Left renal pelvis (tissue), 4 donors: ENCODE measurements around the gene LANCL1. TPM values are rescaled to one million over a fixed set of nuclear protein-coding genes. Genes with fewer than 3 reads are reported as not detected.

Experiments
- DNase-seq, 4 donors: peaks; one replicate each; pipeline ENCODE4 v3.0.0-alpha.2; 2013; ENCODE audit warnings: low read depth in 4 of 4, low spot score in 3 of 4
- polyA plus RNA-seq, 4 donors: library from polyadenylated mRNA; unstranded; fragments of 120-200 nt; gene quantifications; one replicate each; pipeline ENCODE4 v1.2.1, GENCODE V29; 2013; ENCODE audit not compliant: insufficient read length in 4 of 4

LANCL1 gene
- polyA plus RNA-seq, 4 donors: 58.9 to 89.4 (median 78.8) TPM

- DNase-seq: no peak
Observed at GRCh38 chr2:210399440-210400041, 77.0 kb downstream of the LANCL1 start.

DNA sequence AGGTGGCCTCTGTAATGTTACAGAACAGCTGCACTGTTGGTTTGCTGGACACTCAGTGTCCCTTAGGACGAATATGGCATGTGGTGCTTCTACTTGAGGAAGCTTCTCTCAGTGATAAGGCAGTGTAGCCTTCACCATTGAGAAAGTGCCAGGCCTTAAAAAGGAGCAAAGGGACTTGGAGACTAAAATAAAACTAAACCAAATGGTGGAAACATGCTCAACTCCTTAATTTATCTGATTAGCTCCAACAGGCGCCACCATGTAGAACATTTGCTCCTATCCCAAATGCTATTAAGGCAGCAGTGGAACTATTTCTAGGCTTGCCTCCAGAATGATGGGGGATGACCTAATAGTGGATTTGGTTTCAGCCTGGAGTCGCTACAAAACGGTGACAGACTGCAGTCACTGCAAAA is 84.1 kb downstream of the LANCL1 start:
- DNase-seq: no peak

DNA sequence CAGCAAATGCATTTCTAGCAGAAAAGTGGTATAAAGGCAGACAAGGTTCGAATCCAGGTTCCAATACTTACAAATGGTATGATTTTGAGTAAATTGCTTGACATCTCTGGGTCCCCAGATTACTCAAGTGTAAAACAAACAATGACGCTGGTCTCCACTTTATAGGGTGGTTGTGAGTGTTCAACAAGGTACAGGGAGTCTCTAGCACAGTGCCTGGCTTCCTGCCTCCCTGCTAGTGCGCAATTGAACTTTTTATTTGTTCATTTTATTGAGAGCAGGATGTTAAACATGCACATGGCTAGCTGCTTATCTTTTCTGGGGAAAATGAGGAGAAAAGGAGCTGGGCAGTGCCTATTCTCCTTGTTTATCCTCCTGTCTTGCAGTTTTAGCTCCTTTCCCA is 86.7 kb downstream of the LANCL1 start:
- DNase-seq: no peak

DNA sequence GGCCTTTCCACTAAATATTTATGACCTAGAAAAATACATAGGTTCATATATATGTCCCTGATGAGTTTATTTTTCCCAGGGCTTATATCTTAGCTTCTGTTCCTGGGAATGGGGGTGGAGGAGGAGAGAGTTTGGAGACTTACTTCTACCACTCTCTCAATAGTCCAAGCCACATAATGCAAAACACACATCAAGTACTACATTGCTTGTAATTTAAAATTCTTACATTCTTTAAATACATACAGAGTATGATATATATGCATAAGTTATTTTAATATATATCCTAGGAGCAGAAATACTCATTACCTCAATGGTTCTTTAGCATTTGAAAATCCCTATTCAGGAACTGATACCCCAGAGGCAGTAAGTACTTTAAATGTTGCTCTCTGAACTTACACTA is 88.4 kb downstream of the LANCL1 start:
- no peak for DNase-seq

DNA sequence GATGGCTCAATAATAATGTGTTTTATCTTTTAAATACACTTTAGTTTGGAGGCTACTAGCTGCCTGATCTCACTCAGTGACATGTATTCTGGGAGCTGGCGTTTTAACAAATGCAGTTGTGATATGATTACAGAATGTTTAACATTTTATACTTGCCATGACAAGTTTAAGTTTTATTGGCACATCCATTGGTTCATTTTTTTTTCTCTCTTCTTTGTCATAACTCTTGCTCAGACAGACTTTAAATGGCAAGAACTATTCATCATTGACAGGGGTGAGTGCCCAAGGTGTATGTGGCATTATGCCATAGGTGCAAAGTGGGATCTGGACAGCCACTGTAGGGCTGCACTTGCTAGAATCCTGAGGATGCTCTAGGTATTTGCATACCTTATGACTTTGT is 89.5 kb downstream of the LANCL1 start:
- no peak for DNase-seq

Other genes starting within 250 kb of the LANCL1 start
- 1 to 10 TPM in 1 of 4 donors, not detected in 3; 1.2 TPM for gene MYL1, start 161.6 kb downstream of the LANCL1 start, polyA plus RNA-seq
- gene CPS1, start 79.8 kb upstream of the LANCL1 start, polyA plus RNA-seq: 1 to 10 TPM; 4.4 to 8.4 (median 5.0) TPM